ENCODE results near the gene NUP54. TPM values are rescaled to one million over a fixed set of nuclear protein-coding genes. Genes with fewer than 3 reads are reported as not detected.

NUP54 gene
- total RNA-seq, 2 donors from 2014 or later: 13.7 to 33.3 TPM

GRCh38 chr4:76066546-76066945 is 81.7 kb downstream of the NUP54 start:
- DNase-seq (no peak), ATAC-seq (no peak)
- 67 to 82% methylated on average over 2 to 3 of the region's 3 CpGs for WGBS, 2 donors
- intact Hi-C loops (cut with DNase I): loop anchor here (5.0 kb wide), 1 partner anchor 69 kb away; no protein-coding TSS in a partner anchor
- no peaks in the 10 kb centered on the region for H3K36me3 ChIP-seq (replicated peaks in 1 of 2; ENCODE audit: insufficient read depth in 1 of 2, low read depth in 2 of 2)
- H3K27ac ChIP-seq: no peak overlapping the region
- H3K4me1 ChIP-seq: peaks cover 5% of the 10 kb centered on the region
- TF ChIP-seq POLR2A (IDR thresholded peaks at IDR 0.05) (no peak), CTCF (IDR thresholded peaks at IDR 0.05) (no peak)
- no peaks in the 10 kb centered on the region for H3K27me3 ChIP-seq
- no peaks in the 10 kb centered on the region for H3K9me3 ChIP-seq
- H3K4me3 ChIP-seq: no peak overlapping the region

Other genes starting within 250 kb of the NUP54 start
- gene PPEF2, start 245.9 kb downstream of the NUP54 start, total RNA-seq: not detected
- gene NAAA, start 207.4 kb downstream of the NUP54 start, total RNA-seq: 10 to 100 TPM; 10.5 to 19.7 TPM
- 10 to 100 TPM; 21.3 to 23.7 TPM for gene SDAD1, start 157.5 kb downstream of the NUP54 start, total RNA-seq
- gene CXCL9, start 140.9 kb downstream of the NUP54 start, total RNA-seq: 1 to 10 TPM in 1 of 2 donors, not detected in 1; 1.0 TPM
- not detected for gene CXCL10, start 124.9 kb downstream of the NUP54 start, total RNA-seq
- gene CXCL11, start 112.3 kb downstream of the NUP54 start, total RNA-seq: under 1 TPM in 1 of 2 donors, not detected in 1; 0.52 TPM
- 1 to 10 TPM; 6.5 to 6.9 TPM for gene ART3, start 73.7 kb downstream of the NUP54 start, total RNA-seq
- 100 to 1,000 TPM in 1 of 2 donors, 10 to 100 TPM in 1; 74.5 to 167 TPM for gene SCARB2, start 65.4 kb upstream of the NUP54 start, total RNA-seq
- 10 to 100 TPM; 10.1 to 16.2 TPM for gene FAM47E, start 103.3 kb upstream of the NUP54 start, total RNA-seq
- 1 to 10 TPM; 6.2 to 6.6 TPM for gene STBD1, start 158.3 kb upstream of the NUP54 start, total RNA-seq

Data from body of pancreas (tissue), 4 donors.